ENCODE data around the gene NR2F6. TPM values are rescaled to one million over a fixed set of nuclear protein-coding genes. Genes with fewer than 3 reads are reported as not detected.
A peak's percentile ranks its signal among the peaks of the same experiment; 100 is the strongest.

The NR2F6 gene
- total and polyA plus RNA-seq, 2 experiments from 2014 or later = 64.0 to 209 TPM

DNA sequence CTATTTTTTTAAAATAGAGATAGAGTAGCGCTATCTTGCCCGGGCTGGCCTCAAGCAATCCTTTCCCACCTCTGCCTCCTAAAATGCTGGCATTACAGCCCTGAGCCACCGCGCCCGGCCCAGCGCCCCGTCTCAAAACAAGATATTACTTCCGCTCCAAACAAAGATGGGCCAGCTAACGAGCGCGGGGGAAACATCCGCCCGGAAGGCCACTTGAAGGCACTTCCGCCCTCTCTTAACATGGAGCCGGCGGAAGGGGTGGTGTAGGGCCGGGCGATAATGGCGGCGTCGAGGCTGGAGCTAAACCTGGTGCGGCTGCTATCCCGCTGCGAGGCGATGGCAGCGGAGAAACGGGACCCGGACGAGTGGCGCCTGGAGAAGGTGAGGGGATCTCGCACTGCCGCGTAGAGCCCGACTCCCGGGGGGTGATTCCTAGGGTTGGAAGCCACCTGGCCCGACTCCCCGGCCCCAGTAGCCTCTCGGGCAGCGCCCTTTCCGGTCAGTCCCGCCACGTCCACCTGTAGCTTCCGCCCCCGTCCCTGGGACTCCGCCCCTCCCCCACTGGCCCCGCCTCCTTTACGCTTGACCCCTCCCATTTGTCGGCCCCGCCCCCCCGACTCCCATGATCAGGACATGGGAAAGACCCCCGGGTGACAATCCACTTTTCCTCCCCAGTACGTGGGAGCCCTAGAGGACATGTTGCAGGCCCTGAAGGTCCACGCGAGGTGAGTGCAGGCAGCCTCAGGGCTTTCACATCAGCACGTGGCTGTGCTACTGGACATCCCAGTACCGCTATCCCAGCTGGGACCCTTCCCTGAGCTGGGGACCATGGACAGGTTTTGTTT is 30.4 kb downstream of the NR2F6 start, which contains the start of gene USE1:
Gene USE1, plus strand, starts transcription at position 231 of the 845 bp plus-strand sequence. Its CDS starts 49 bp downstream, at position 280.
- Histone ChIP-seq H3K79me2 (replicated peaks; ENCODE audit: insufficient read depth) (no peaks in the 10 kb centered on the region), H3K27me3 (ENCODE audit: insufficient read depth) (no peaks in the 10 kb centered on the region), H3K36me3 (ENCODE audit: insufficient read depth) (peaks cover 5% of the 10 kb centered on the region; the same call in 1 of the 2 replicates), H3F3A (replicated peaks; ENCODE audit: low read depth) (peaks cover 12% of the 10 kb centered on the region; the same call in 1 of the 2 replicates), H3K4me1 (ENCODE audit: insufficient read depth) (no peaks in the 10 kb centered on the region; the same call in 1 of the 2 replicates), H3K9me2 (ENCODE audit: insufficient read depth) (no peaks in the 10 kb centered on the region), H2AFZ (0 out of 2 replicates have a peak within 1 kb of the TSS, but pooled peaks have one; percentile 78), H3K4me3 (peak within 1 kb of the TSS; percentile 68), H3K27ac (ENCODE audit: low read depth) (peak within 1 kb of the TSS; percentile 89), H4K20me1 (replicated peaks; ENCODE audit: insufficient read depth) (no peaks in the 10 kb centered on the region), H3K4me2 (peak within 1 kb of the TSS; percentile 85)
- Mint-ChIP-seq H3K9me3 (no peaks in the 10 kb centered on the region; the same call in 2 of the 3 replicates), H3K36me3 (ENCODE audit: low read depth) (peaks cover 34% of the 10 kb centered on the region), H3K4me1 (peaks cover 11% of the 10 kb centered on the region), H3K4me3 (peak within 1 kb of the TSS; percentile 92), H3K27ac (peak within 1 kb of the TSS; percentile 98), H3K27me3 (ENCODE audit: insufficient read depth, low read depth, poor library complexity) (peaks cover 13% of the 10 kb centered on the region)
- TF ChIP-seq, protein P1, sequence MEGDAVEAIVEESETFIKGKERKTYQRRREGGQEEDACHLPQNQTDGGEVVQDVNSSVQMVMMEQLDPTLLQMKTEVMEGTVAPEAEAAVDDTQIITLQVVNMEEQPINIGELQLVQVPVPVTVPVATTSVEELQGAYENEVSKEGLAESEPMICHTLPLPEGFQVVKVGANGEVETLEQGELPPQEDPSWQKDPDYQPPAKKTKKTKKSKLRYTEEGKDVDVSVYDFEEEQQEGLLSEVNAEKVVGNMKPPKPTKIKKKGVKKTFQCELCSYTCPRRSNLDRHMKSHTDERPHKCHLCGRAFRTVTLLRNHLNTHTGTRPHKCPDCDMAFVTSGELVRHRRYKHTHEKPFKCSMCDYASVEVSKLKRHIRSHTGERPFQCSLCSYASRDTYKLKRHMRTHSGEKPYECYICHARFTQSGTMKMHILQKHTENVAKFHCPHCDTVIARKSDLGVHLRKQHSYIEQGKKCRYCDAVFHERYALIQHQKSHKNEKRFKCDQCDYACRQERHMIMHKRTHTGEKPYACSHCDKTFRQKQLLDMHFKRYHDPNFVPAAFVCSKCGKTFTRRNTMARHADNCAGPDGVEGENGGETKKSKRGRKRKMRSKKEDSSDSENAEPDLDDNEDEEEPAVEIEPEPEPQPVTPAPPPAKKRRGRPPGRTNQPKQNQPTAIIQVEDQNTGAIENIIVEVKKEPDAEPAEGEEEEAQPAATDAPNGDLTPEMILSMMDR (conservative IDR thresholded peaks at IDR 0.05; ENCODE audit: low read depth in 2 of 2) = no peak
- TF ChIP-seq ZNF331 (CRISPR knock-in tag; IDR thresholded peaks at IDR 0.05; ENCODE audit: low read depth) (no peak), POLR2AphosphoS5 (IDR thresholded peaks at IDR 0.05; ENCODE audit: low read depth) (peak; percentile 68), NANOG (IDR thresholded peaks at IDR 0.05; ENCODE audit: borderline replicate concordance) (no peak), EZH2 (IDR thresholded peaks at IDR 0.05; ENCODE audit: low read depth, unreplicated experiment) (no peak), STAT1 (IDR thresholded peaks at IDR 0.05; ENCODE audit: unreplicated experiment) (no peak), JUNB (IDR thresholded peaks at IDR 0.05; ENCODE audit: unreplicated experiment) (no peak), CREB1 (CRISPR knock-in tag; IDR thresholded peaks at IDR 0.05; ENCODE audit: low read depth) (0 out of 2 replicates have a peak, but pooled peaks have one; percentile 32), ZNF114 (CRISPR knock-in tag; IDR thresholded peaks at IDR 0.05) (no peak), EZH2phosphoT487 (IDR thresholded peaks at IDR 0.05; ENCODE audit: unreplicated experiment) (no peak)
- TF ChIP-seq, protein P2, sequence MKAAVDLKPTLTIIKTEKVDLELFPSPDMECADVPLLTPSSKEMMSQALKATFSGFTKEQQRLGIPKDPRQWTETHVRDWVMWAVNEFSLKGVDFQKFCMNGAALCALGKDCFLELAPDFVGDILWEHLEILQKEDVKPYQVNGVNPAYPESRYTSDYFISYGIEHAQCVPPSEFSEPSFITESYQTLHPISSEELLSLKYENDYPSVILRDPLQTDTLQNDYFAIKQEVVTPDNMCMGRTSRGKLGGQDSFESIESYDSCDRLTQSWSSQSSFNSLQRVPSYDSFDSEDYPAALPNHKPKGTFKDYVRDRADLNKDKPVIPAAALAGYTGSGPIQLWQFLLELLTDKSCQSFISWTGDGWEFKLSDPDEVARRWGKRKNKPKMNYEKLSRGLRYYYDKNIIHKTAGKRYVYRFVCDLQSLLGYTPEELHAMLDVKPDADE (IDR thresholded peaks at IDR 0.05) = peak; percentile 93
- TF ChIP-seq, protein P3, sequence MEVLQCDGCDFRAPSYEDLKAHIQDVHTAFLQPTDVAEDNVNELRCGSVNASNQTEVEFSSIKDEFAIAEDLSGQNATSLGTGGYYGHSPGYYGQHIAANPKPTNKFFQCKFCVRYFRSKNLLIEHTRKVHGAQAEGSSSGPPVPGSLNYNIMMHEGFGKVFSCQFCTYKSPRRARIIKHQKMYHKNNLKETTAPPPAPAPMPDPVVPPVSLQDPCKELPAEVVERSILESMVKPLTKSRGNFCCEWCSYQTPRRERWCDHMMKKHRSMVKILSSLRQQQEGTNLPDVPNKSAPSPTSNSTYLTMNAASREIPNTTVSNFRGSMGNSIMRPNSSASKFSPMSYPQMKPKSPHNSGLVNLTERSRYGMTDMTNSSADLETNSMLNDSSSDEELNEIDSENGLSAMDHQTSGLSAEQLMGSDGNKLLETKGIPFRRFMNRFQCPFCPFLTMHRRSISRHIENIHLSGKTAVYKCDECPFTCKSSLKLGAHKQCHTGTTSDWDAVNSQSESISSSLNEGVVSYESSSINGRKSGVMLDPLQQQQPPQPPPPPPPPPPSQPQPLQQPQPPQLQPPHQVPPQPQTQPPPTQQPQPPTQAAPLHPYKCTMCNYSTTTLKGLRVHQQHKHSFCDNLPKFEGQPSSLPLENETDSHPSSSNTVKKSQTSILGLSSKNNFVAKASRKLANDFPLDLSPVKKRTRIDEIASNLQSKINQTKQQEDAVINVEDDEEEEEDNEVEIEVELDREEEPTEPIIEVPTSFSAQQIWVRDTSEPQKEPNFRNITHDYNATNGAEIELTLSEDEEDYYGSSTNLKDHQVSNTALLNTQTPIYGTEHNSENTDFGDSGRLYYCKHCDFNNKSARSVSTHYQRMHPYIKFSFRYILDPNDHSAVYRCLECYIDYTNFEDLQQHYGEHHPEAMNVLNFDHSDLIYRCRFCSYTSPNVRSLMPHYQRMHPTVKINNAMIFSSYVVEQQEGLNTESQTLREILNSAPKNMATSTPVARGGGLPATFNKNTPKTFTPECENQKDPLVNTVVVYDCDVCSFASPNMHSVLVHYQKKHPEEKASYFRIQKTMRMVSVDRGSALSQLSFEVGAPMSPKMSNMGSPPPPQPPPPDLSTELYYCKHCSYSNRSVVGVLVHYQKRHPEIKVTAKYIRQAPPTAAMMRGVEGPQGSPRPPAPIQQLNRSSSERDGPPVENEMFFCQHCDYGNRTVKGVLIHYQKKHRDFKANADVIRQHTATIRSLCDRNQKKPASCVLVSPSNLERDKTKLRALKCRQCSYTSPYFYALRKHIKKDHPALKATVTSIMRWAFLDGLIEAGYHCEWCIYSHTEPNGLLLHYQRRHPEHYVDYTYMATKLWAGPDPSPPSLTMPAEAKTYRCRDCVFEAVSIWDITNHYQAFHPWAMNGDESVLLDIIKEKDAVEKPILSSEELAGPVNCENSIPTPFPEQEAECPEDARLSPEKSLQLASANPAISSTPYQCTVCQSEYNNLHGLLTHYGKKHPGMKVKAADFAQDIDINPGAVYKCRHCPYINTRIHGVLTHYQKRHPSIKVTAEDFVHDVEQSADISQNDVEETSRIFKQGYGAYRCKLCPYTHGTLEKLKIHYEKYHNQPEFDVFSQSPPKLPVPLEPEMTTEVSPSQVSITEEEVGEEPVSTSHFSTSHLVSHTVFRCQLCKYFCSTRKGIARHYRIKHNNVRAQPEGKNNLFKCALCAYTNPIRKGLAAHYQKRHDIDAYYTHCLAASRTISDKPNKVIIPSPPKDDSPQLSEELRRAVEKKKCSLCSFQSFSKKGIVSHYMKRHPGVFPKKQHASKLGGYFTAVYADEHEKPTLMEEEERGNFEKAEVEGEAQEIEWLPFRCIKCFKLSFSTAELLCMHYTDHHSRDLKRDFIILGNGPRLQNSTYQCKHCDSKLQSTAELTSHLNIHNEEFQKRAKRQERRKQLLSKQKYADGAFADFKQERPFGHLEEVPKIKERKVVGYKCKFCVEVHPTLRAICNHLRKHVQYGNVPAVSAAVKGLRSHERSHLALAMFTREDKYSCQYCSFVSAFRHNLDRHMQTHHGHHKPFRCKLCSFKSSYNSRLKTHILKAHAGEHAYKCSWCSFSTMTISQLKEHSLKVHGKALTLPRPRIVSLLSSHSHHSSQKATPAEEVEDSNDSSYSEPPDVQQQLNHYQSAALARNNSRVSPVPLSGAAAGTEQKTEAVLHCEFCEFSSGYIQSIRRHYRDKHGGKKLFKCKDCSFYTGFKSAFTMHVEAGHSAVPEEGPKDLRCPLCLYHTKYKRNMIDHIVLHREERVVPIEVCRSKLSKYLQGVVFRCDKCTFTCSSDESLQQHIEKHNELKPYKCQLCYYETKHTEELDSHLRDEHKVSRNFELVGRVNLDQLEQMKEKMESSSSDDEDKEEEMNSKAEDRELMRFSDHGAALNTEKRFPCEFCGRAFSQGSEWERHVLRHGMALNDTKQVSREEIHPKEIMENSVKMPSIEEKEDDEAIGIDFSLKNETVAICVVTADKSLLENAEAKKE (CRISPR knock-in tag; IDR thresholded peaks at IDR 0.05) = no peak
- TF ChIP-seq, protein P4, sequence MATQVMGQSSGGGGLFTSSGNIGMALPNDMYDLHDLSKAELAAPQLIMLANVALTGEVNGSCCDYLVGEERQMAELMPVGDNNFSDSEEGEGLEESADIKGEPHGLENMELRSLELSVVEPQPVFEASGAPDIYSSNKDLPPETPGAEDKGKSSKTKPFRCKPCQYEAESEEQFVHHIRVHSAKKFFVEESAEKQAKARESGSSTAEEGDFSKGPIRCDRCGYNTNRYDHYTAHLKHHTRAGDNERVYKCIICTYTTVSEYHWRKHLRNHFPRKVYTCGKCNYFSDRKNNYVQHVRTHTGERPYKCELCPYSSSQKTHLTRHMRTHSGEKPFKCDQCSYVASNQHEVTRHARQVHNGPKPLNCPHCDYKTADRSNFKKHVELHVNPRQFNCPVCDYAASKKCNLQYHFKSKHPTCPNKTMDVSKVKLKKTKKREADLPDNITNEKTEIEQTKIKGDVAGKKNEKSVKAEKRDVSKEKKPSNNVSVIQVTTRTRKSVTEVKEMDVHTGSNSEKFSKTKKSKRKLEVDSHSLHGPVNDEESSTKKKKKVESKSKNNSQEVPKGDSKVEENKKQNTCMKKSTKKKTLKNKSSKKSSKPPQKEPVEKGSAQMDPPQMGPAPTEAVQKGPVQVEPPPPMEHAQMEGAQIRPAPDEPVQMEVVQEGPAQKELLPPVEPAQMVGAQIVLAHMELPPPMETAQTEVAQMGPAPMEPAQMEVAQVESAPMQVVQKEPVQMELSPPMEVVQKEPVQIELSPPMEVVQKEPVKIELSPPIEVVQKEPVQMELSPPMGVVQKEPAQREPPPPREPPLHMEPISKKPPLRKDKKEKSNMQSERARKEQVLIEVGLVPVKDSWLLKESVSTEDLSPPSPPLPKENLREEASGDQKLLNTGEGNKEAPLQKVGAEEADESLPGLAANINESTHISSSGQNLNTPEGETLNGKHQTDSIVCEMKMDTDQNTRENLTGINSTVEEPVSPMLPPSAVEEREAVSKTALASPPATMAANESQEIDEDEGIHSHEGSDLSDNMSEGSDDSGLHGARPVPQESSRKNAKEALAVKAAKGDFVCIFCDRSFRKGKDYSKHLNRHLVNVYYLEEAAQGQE (IDR thresholded peaks at IDR 0.05; ENCODE audit: unreplicated experiment) = peak; percentile 41
- ATAC-seq = peak; percentile 94
- DNase-seq (ENCODE audit: low spot score) = peak; percentile 98

All from GM23338 (cell line).